GM19438 (cell line): Measurements from ENCODE around the gene SLC19A1.

Source experiments
- ATAC-seq: cut with Tn5 transposase; IDR thresholded peaks from one replicate; pipeline ENCODE4 v1.9.1; 2021; ENCODE audit warnings: low read depth; ENCODE audit not compliant: unreplicated experiment

SLC19A1 gene

GRCh38 chr21:45482899-45483821 is 59.1 kb downstream of the SLC19A1 start:
- ATAC-seq = no peak

DNA sequence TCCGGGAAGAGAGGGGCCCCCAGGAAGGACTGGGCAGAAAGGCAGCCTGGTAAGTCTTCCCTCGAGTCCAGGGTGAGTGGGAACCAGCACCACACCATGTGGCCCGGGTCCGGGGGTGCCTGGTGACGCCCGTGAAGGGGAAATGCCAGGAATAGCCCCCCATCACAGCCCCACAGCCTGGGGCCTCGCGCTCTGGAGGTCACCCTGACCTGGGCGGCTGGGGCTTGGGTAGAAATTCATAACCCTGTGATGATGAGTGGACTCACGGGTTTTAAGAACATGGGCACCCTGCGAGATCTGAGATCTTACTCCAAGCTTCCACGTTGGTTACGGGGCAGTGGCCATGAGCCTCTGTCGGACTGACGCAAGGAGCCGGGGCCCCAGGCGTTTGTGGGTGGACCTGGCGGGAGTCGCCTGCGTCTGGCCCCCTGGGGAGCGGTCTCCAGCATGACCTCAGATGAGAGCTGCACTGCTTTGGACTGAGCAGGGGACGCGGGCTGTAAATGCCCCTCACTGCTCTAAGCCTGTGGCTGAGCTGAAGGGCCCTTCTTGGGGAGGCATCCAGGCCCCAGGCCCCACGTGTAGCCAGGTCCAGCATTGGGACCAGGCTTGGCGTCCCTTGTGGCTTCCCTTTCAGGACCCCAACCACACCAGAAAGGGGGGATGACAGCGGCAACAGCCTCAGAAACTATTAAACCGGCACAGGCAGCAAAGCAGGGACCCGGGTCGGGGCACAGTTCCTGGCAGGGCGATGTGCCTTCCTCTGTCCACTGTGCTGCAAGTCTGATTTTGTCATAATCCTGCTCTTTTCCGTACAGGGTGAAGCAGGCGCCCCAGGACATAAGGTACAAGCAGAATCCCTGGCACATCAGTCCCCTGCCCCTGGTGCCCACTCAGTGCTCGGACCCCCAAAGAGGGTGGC is 60.0 kb downstream of the SLC19A1 start:
- no peak for ATAC-seq

- ATAC-seq = no peak
These were observed 60.7 kb downstream of the SLC19A1 start for GRCh38 chr21:45481566-45481965.

DNA sequence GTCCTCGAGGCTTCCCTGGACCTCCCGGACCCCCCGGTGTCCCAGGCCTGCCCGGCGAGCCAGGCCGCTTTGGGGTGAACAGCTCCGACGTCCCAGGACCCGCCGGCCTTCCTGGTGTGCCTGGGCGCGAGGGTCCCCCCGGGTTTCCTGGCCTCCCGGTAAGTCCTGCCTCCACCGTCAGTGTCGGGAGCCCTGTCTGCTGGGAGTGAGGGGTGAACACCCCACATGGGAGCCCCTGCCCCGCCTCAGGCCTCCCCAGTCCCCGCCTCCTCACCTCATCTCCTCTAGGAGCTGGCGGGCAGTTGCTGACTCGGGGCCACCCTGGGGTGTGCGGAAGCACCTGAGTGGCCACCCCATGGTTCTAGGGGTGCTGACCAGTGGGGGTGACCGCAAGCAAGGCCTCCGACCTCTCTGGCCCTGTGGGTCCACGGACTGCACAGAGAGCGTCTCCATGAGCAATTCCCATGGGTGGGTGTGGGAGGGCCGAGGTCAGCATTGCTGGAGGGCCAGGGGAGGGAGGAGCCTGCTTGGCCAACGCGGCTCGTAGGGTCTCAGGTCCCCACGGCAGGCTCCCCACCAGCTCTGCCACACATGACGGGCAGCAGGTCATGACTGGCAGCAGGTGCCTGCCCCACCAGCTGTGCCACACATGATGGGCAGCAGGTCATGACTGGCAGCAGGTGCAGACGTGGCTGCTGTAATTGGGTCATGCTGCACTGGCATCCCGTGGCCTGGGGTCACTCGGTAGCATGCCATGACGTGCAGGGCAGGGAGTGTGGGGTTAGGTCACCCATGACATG is 61.3 kb downstream of the SLC19A1 start:
- ATAC-seq = no peak

- ATAC-seq = no peak
These were observed 62.3 kb downstream of the SLC19A1 start for GRCh38 chr21:45479691-45480675.

DNA sequence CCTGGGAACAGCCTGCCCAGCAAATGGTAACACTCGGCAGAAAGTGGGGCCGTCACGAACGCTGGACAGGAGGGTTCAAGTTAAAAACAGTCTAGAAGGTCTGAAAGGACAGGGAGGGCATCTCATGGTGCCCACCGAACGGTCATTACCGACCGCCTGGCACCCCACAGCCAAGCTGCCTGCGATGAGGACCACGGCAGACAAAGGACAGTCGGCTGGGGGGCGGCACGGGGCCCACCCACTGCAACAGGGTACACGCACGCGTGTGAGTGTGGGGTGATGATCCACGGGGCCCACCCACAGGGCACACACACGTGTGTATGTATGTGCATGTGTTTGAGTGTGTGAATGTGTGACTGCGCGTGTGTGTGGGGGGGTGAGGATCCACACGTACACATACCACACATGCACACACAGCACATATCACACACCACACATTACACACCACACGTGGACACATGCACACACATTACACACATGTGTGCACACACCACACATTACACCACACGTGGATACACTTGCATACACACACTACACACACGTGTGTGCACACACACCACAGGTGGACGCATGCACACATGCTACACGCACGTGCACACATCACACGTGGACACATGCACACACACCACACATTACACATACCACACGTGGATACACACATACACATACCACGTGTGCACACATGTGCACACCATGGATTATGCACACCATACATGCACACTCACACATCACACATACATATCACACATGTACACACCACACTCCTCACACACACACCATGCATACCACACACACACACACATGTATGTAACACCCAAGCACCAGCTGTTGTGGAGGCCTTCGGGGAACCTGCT is 63.2 kb downstream of the SLC19A1 start:
- ATAC-seq = no peak

DNA sequence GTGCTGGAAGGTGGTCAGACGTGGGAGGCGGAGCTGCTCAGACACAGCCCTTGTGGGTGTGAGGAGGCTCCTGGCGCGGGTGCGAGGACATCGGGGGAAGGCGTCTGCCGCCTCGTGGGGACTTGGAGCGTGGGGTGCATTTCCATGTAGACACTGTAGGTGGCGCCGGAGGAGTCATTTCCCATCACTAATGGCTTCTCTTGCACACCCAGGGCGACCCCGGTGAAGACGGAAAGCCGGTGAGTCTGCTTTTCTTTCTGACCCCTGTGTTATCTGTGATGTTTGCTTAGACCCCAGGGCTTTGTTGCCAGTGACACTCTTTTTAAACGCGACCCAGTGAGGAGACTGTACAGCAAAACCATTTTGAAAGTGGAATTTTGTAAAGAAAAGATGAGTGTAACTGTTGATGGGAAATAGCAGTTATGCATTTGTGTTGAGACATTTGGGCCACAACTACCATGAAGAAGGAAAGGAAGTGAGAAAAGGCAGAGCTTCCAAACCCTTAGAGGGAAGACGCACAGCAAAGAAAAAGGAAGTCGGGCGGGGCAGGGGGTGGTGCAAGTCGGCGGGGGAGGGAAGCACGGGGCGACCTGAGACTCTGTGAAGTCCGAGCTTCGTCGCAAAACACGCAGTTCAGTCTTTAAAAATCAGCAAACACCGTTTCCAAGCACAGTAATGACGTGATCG is 64.0 kb downstream of the SLC19A1 start:
- no peak for ATAC-seq

GRCh38 chr21:45477176-45478114 is 64.8 kb downstream of the SLC19A1 start:
- no peak for ATAC-seq

DNA sequence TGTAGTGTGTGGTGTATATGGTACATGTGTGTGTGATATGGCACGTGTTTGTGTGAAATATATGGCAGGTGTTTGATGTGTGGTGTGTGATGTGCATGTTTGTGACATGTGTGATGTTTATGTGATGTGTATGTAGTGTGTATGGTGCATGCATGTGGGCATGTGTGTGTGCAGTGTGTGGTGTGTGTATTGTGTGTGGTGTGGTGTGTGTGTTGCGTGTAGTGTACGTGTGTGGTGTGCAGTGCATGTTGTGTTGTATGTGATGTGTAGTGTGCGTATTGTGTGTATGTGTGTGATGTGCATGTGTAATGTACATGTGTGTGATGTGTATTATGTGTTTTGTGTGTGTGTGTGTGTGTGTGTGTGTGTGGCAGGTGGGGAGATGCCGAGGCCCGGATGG is 65.7 kb downstream of the SLC19A1 start:
- ATAC-seq = no peak

DNA sequence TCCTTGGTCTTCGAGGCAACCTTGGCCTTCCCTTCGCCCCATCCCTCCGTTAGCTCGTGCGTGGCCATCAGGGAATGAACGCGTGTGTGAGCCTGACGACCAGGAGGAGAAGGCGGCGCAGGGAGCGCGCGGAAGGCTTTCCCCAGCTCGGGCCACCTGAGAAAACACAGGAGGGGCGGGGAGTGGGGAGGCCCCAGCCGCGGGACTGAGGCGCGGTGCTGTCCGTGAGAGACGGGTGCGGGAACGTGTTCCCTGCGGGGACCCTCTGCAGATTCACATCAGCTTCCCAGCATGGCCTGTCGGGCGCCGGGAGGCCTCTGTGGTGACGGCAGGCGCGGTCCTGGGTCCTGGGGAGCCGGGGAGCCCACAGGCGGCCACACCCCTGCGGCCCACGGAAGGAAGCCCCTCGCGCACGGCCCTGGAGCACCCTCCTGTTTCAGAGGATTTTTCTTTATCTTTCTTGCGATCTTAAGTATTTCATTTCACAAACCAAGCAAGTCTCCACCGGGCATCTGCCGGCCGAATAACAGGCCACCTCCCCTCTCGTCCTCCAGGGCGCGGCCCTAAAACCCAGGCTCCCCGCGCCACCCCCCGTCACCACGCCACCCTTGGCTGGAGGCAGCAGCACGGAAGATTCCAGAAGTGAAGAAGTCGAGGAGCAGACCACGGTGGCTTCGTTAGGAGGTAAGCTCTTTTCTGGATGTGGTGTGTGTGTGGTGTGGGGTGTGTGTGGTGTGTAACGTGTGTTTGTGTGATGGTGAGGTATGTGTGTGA is 66.3 kb downstream of the SLC19A1 start:
- ATAC-seq = no peak

GRCh38 chr21:45475004-45475685 is 67.1 kb downstream of the SLC19A1 start:
- ATAC-seq = no peak

DNA sequence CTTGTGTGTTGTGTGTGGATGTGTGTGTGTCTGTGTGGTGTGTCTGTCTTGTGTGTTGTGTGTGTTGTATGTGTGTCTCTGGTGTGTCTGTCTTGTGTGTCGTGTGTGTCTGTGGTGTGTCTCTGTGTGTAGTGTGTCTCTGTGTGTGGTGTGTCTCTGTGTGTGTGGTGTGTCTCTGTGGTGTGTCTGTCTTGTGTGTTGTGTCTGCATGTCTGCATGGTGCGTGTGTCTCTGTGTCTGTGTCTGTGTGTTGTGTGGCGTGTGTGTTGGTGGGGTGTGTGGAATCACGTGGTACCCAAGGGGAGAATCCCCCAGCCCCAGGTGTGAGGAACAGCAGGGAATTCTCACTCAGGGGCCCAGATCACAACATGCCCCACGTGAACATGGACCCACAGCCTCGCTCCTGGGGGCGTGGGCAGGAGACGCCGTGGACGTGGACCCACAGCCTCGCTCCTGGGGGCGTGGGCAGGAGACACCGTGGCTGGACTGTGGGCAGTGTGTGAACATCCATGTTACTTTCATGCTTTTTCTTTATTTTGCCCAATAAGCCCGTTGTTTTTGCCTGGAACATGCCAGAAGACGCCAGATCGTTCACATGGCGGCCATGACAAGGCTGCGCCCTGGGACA is 67.8 kb downstream of the SLC19A1 start:
- no peak for ATAC-seq

- no peak for ATAC-seq
These were observed 68.5 kb downstream of the SLC19A1 start for GRCh38 chr21:45473496-45474322.
